Liver (tissue), 9 donors: Measurements from ENCODE around the gene UBXN6. TPM values are rescaled to one million over a fixed set of nuclear protein-coding genes. Genes with fewer than 3 reads are reported as not detected.

ENCODE experiments used
- DNase-seq: peaks from one replicate; pipeline ENCODE4 v3.0.0-alpha.2; 2017; ENCODE audit warnings: low spot score
- H3K27ac ChIP-seq, 2 donors: one replicate each; pipeline ENCODE4 v1.7.0; 2013; ENCODE audit warnings: inconsistent platforms in 2 of 2, low read length in 2 of 2, control low read depth in 1 of 2, low read depth in 1 of 2, mild to moderate bottlenecking in 1 of 2
- H3K27me3 ChIP-seq, 4 donors: one replicate each; pipeline versions ENCODE4 v1.6.1 to v1.7.0; 2013; ENCODE audit warnings: low read length in 3 of 4, inconsistent platforms in 1 of 4, mild to moderate bottlenecking in 1 of 4, moderate library complexity in 1 of 4; ENCODE audit not compliant: control insufficient read depth in 4 of 4, insufficient read depth in 4 of 4
- H3K36me3 ChIP-seq, 4 donors: one replicate each; pipeline versions ENCODE4 v1.6.1 to v1.7.0; 2013; ENCODE audit warnings: low read length in 3 of 4, mild to moderate bottlenecking in 3 of 4, low read depth in 1 of 4, moderate library complexity in 1 of 4; ENCODE audit not compliant: control insufficient read depth in 4 of 4, insufficient read depth in 3 of 4
- H3K4me1 ChIP-seq, 4 donors: one replicate each; pipeline versions ENCODE4 v1.6.1 to v1.7.0; 2013; ENCODE audit warnings: low read length in 3 of 4, mild to moderate bottlenecking in 3 of 4, moderate library complexity in 1 of 4; ENCODE audit not compliant: control insufficient read depth in 4 of 4, insufficient read depth in 4 of 4
- H3K4me3 ChIP-seq, 3 donors: one replicate each; pipeline versions ENCODE4 v1.6.1 to v1.7.0; 2013; ENCODE audit warnings: low read length in 3 of 3, control low read depth in 1 of 3, low read depth in 1 of 3, mild to moderate bottlenecking in 1 of 3
- H3K9ac ChIP-seq, 2 donors: one replicate each; pipeline ENCODE4 v1.7.0; 2013; ENCODE audit warnings: low read length in 2 of 2, mild to moderate bottlenecking in 2 of 2, moderate library complexity in 2 of 2, control low read depth in 1 of 2, low read depth in 1 of 2
- H3K9me3 ChIP-seq, 4 donors: one replicate each; pipeline versions ENCODE4 v1.6.1 to v1.7.0; 2013; ENCODE audit warnings: low read length in 3 of 4; ENCODE audit not compliant: control insufficient read depth in 4 of 4
- EGR1 ChIP-seq, 2 donors: IDR thresholded peaks; 2 replicates each; pipeline ENCODE4 v1.6.1; 2016 to 2018; ENCODE audit warnings: antibody characterized with exemption in 2 of 2, low read depth in 2 of 2
- FOXA2 ChIP-seq: IDR thresholded peaks from 2 replicates; pipeline ENCODE4 v1.6.1; 2016; ENCODE audit warnings: antibody characterized with exemption
- HNF4A ChIP-seq, 2 donors: conservative IDR thresholded peaks; 2 replicates each; pipeline ENCODE4 v1.6.1; 2016; ENCODE audit warnings: antibody characterized with exemption in 2 of 2, mild to moderate bottlenecking in 2 of 2
- RXRA ChIP-seq, 2 donors: IDR thresholded peaks; 2 replicates each; pipeline ENCODE4 v1.6.1; 2017 to 2018; ENCODE audit warnings: antibody characterized with exemption in 2 of 2, mild to moderate bottlenecking in 1 of 2
- SP1 ChIP-seq: IDR thresholded peaks from 2 replicates; pipeline ENCODE4 v1.6.1; 2018; ENCODE audit warnings: antibody characterized with exemption, mild to moderate bottlenecking
- WGBS: extraction: QIAGEN DNeasy Blood & Tissue Kit; methylation state at CpG from one replicate; pipeline ENCODE4 v1.1.7; 2013; 5-methylcytosine and 5-hydroxymethylcytosine counted together
- polyA plus RNA-seq, 2 donors: library from polyadenylated mRNA; stranded (reverse) in 1 of 2; unstranded in 1 of 2; fragments of 200-250 nt in 1 of 2; fragments of >200 nt in 1 of 2; fragmentation: Nextera tagmentation in 1 of 2; extraction: Ambion mirVana in 1 of 2; gene quantifications; one replicate each; pipeline versions ENCODE4 v1.2.1 to v1.2.3, GENCODE V29; 2013 to 2015
- total RNA-seq, 2 donors: library from RNA; depleted of rRNA; stranded (reverse); fragments of >200 nt; gene quantifications; one replicate each; pipeline ENCODE4 v1.2.3, GENCODE V29; 2014
- TF ChIP-seq, protein P1 (sequence below): IDR thresholded peaks from 2 replicates; pipeline ENCODE4 v1.6.1; 2016; ENCODE audit warnings: antibody characterized with exemption
- TF ChIP-seq, protein P2 (sequence below): IDR thresholded peaks from 2 replicates; pipeline ENCODE4 v1.6.1; 2016; ENCODE audit warnings: antibody characterized with exemption, mild to moderate bottlenecking
- TF ChIP-seq, protein P3 (sequence below): fragments of 150-350 bp; IDR thresholded peaks from 2 replicates; pipeline ENCODE4 v1.5.1; 2017; ENCODE audit warnings: improper control_type of control experiment, low read depth, low read length; ENCODE audit not compliant: missing input control
- donor health status: healthy.
- donor health status: healthy.
- donor health status: healthy.
- donor health status: healthy.
- donor health status: healthy.

The UBXN6 gene
- total and polyA plus RNA-seq, 4 donors: 33.0 to 92.3 (median 54.0) TPM

DNA sequence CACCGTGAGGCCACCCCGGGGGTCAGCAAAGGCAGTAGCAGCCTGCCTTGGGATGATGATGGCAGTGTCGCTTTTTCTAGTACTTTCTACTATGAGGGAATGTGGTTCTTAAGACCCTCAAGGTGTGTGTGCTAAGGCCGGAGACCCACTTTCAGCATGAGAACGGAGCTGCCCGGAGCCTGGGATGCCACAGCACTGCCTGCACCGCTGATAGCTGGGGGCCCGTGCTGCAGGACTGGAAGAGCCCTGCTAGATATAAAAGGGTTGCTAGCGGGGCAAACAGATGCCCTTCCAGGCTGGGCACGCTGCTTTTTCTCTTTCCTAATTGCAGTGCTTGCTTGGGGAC lies 46.2 kb upstream of the UBXN6 start:
- Histone ChIP-seq H3K27me3 (no peaks in the 10 kb centered on the region), H3K36me3 (peaks cover 12 to 74% (median 25%) of the 10 kb centered on the region in 4 donors), H3K9ac (no peak overlapping the region), H3K27ac (no peak overlapping the region), H3K4me3 (no peak overlapping the region), H3K9me3 (no peaks in the 10 kb centered on the region), H3K4me1 (no peaks in the 10 kb centered on the region)
- DNase-seq: no peak
- 95% methylated on average over 10 of the region's 10 CpGs for WGBS
- TF ChIP-seq, protein P1, sequence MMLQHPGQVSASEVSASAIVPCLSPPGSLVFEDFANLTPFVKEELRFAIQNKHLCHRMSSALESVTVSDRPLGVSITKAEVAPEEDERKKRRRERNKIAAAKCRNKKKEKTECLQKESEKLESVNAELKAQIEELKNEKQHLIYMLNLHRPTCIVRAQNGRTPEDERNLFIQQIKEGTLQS: no peak
- TF ChIP-seq RXRA (IDR thresholded peaks at IDR 0.05) (no peak), HNF4A (conservative IDR thresholded peaks at IDR 0.05) (no peak), FOXA2 (no peak), SP1 (no peak)
- TF ChIP-seq, protein P2, sequence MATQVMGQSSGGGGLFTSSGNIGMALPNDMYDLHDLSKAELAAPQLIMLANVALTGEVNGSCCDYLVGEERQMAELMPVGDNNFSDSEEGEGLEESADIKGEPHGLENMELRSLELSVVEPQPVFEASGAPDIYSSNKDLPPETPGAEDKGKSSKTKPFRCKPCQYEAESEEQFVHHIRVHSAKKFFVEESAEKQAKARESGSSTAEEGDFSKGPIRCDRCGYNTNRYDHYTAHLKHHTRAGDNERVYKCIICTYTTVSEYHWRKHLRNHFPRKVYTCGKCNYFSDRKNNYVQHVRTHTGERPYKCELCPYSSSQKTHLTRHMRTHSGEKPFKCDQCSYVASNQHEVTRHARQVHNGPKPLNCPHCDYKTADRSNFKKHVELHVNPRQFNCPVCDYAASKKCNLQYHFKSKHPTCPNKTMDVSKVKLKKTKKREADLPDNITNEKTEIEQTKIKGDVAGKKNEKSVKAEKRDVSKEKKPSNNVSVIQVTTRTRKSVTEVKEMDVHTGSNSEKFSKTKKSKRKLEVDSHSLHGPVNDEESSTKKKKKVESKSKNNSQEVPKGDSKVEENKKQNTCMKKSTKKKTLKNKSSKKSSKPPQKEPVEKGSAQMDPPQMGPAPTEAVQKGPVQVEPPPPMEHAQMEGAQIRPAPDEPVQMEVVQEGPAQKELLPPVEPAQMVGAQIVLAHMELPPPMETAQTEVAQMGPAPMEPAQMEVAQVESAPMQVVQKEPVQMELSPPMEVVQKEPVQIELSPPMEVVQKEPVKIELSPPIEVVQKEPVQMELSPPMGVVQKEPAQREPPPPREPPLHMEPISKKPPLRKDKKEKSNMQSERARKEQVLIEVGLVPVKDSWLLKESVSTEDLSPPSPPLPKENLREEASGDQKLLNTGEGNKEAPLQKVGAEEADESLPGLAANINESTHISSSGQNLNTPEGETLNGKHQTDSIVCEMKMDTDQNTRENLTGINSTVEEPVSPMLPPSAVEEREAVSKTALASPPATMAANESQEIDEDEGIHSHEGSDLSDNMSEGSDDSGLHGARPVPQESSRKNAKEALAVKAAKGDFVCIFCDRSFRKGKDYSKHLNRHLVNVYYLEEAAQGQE: no peak

DNA sequence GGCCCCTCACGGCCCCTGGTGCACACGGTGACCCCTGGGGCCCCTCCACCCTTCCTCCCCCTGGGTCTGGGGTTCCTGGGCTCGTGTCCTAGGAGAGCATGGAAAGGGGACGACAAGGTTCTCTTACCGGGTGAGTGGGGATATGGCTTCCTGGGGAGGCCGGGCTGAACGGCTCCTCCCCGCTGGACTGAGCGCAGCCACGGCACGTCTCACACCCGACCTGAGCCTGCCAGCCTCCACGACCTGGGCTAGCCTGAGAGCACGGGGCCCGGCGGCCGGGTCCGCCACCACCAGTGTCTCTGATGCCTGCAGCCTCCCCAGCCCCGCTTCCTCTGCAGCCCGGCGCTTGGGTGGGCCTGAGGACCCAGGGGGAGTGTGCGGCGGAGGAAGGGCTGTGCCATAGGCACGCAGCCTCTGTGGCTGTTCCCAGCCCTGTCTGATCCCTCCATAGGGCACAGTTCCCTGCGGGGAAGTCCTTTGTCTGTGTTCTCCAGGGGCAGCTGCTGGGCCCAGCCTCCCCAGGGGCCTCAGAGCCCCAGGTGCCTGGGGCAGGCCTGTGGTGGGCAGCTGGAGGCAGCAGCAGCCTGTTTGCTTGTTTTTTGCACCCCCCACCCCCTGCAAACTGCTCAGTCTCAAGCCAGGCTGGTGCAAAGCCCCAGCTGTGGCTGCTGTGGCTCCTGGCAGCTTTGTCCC lies 45.7 kb upstream of the UBXN6 start:
- 91% methylated on average over 25 of the region's 25 CpGs for WGBS

More for the DNA sequence above, 45.7 kb upstream of the UBXN6 start:
- TF ChIP-seq, protein P1: no peak
- TF ChIP-seq, protein P3, sequence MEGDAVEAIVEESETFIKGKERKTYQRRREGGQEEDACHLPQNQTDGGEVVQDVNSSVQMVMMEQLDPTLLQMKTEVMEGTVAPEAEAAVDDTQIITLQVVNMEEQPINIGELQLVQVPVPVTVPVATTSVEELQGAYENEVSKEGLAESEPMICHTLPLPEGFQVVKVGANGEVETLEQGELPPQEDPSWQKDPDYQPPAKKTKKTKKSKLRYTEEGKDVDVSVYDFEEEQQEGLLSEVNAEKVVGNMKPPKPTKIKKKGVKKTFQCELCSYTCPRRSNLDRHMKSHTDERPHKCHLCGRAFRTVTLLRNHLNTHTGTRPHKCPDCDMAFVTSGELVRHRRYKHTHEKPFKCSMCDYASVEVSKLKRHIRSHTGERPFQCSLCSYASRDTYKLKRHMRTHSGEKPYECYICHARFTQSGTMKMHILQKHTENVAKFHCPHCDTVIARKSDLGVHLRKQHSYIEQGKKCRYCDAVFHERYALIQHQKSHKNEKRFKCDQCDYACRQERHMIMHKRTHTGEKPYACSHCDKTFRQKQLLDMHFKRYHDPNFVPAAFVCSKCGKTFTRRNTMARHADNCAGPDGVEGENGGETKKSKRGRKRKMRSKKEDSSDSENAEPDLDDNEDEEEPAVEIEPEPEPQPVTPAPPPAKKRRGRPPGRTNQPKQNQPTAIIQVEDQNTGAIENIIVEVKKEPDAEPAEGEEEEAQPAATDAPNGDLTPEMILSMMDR: no peak
- TF ChIP-seq EGR1 (IDR thresholded peaks at IDR 0.05; ENCODE audit: low read depth in 2 of 2) (no peak), SP1 (no peak)
- no peak overlapping the region for H3K27ac ChIP-seq
- H3K9ac ChIP-seq: no peak overlapping the region
- no peaks in the 10 kb centered on the region for H3K9me3 ChIP-seq
- no peak for DNase-seq
- no peak overlapping the region for H3K4me3 ChIP-seq
- H3K36me3 ChIP-seq: peaks cover 12 to 75% (median 27%) of the 10 kb centered on the region in 4 donors
- H3K4me1 ChIP-seq: no peaks in the 10 kb centered on the region
- no peaks in the 10 kb centered on the region for H3K27me3 ChIP-seq
